ENCODE data around the gene LHCGR. TPM values are rescaled to one million over a fixed set of nuclear protein-coding genes. Genes with fewer than 3 reads are reported as not detected.

The LHCGR gene
- total RNA-seq, 4 donors from 2014 or later = 0.75 to 2.7 (median 1.7) TPM

DNA sequence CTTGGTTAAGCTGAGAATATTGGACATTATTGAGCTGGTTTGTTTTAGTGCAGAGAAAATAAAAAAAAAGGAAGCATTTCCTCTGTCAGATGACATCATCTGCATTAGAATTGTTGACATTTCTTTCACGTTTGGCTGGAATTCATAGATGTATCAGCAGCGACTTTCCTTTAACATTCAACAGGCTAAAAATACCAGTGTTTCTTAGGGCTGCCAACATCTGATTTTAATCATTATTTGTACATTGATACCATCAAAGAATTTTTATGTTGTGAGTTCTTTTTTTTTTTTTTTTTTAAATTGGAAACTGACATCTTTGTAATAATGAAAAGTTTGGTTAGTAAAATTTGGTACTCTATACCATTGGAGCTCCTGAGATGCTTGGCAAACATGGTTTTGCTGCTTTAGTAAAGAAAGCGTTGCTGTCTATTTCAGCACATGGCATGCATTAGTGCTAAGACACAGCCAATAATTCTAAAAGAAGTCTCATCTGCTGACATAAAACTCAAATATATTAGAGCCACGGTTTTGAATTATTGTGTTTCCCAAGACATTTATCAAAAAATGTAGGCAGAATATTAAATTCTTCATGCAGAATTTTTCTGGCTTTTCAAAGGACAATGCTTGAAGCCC lies 104.2 kb downstream of the LHCGR start:
- TF ChIP-seq, protein P1, sequence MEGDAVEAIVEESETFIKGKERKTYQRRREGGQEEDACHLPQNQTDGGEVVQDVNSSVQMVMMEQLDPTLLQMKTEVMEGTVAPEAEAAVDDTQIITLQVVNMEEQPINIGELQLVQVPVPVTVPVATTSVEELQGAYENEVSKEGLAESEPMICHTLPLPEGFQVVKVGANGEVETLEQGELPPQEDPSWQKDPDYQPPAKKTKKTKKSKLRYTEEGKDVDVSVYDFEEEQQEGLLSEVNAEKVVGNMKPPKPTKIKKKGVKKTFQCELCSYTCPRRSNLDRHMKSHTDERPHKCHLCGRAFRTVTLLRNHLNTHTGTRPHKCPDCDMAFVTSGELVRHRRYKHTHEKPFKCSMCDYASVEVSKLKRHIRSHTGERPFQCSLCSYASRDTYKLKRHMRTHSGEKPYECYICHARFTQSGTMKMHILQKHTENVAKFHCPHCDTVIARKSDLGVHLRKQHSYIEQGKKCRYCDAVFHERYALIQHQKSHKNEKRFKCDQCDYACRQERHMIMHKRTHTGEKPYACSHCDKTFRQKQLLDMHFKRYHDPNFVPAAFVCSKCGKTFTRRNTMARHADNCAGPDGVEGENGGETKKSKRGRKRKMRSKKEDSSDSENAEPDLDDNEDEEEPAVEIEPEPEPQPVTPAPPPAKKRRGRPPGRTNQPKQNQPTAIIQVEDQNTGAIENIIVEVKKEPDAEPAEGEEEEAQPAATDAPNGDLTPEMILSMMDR (IDR thresholded peaks at IDR 0.05; ENCODE audit: low read depth) = no peak

DNA sequence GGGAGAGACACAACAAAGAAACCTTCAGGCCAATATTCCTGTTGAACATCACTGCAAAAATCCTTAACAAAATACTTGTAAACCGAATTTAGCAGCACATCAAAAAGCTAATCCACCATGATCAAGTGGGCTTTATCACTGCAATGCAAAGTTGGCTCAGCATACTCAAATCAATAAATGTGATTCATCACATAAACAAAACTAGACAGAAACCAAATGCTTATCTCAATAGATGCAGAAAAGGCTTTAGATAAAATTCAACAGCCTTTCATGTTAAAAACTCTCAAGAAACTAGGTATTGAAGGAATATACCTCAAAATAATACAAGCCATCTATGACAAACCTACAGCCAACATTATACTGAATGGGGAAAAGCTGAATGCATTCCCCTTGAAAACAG lies 117.3 kb downstream of the LHCGR start:
- TF ChIP-seq, protein P1 (IDR thresholded peaks at IDR 0.05; ENCODE audit: low read depth) = no peak

Small RNA genes lying within 50 kb of the gene (small RNA-seq; reads per million reads assigned to genes)
- gene ELOBP3 = not detected

Other genes with a start within 250 kb of the LHCGR start
- 100 to 1,000 TPM in 1 of 4 donors, 10 to 100 TPM in 3; 36.2 to 113 (median 61.5) TPM for gene STON1, start 225.6 kb downstream of the LHCGR start, total RNA-seq
- 1 to 10 TPM in 3 of 4 donors, not detected in 1; 1.1 to 2.5 (median 1.7) TPM for gene GTF2A1L, start 137.9 kb downstream of the LHCGR start, total RNA-seq

All from subcutaneous adipose tissue (tissue), 4 donors.